ENCODE results near the gene TMX4. TPM values are rescaled to one million over a fixed set of nuclear protein-coding genes. Genes with fewer than 3 reads are reported as not detected.

TMX4 gene
- total and polyA plus RNA-seq, 3 experiments from 2014 or later = 36.7 to 69.1 (median 39.2) TPM

- Mint-ChIP-seq H3K27ac (no peak overlapping the region), H3K4me1 (peaks cover 54 to 77% (median 71%) of the 10 kb centered on the region in 3 donors), H3K27me3 (no peaks in the 10 kb centered on the region), H3K9me3 (no peaks in the 10 kb centered on the region), H3K36me3 (peaks cover 0 to 35% (median under 1%) of the 10 kb centered on the region in 3 donors), H3K4me3 (no peak overlapping the region)
- H3K36me3 ChIP-seq (ENCODE audit: insufficient read depth, low read length) = peaks cover 4% of the 10 kb centered on the region
- no peaks in the 10 kb centered on the region for H3K9me3 ChIP-seq (ENCODE audit: low read length)
- POLR2A ChIA-PET = no interaction called here
- H3K27me3 ChIP-seq (ENCODE audit: insufficient read depth, low read length, poor library complexity, severe bottlenecking) = no peaks in the 10 kb centered on the region
- H3K27ac ChIP-seq (ENCODE audit: low read depth, low read length) = no peak overlapping the region
- no peak for DNase-seq
- no peak overlapping the region for H3K4me3 ChIP-seq (ENCODE audit: low read length)
- CTCF ChIA-PET = no interaction called here
- H3K4me1 ChIP-seq (ENCODE audit: insufficient read depth, low read length) = peaks cover 9% of the 10 kb centered on the region
Measured at GRCh38 chr20:8012724-8013123, 6.8 kb downstream of the TMX4 start.

- H3K9me3 ChIP-seq (ENCODE audit: low read length) = no peaks in the 10 kb centered on the region
- no peak for DNase-seq
- no peaks in the 10 kb centered on the region for H3K4me1 ChIP-seq (ENCODE audit: insufficient read depth, low read length)
- no peaks in the 10 kb centered on the region for H3K27me3 ChIP-seq (ENCODE audit: insufficient read depth, low read length, poor library complexity, severe bottlenecking)
- H3K27ac ChIP-seq (ENCODE audit: low read depth, low read length) = no peak overlapping the region
- POLR2A ChIA-PET = no interaction called here
- Mint-ChIP-seq H3K4me1 (peaks cover 35 to 71% (median 70%) of the 10 kb centered on the region in 3 donors), H3K36me3 (peaks cover 4 to 56% (median 13%) of the 10 kb centered on the region in 3 donors), H3K4me3 (no peak overlapping the region), H3K9me3 (no peaks in the 10 kb centered on the region), H3K27ac (no peak overlapping the region), H3K27me3 (no peaks in the 10 kb centered on the region)
- CTCF ChIA-PET = no interaction called here
- H3K4me3 ChIP-seq (ENCODE audit: low read length) = no peak overlapping the region
- peaks cover 4% of the 10 kb centered on the region for H3K36me3 ChIP-seq (ENCODE audit: insufficient read depth, low read length)
Measured at GRCh38 chr20:8008733-8009132, 10.8 kb downstream of the TMX4 start.

DNA sequence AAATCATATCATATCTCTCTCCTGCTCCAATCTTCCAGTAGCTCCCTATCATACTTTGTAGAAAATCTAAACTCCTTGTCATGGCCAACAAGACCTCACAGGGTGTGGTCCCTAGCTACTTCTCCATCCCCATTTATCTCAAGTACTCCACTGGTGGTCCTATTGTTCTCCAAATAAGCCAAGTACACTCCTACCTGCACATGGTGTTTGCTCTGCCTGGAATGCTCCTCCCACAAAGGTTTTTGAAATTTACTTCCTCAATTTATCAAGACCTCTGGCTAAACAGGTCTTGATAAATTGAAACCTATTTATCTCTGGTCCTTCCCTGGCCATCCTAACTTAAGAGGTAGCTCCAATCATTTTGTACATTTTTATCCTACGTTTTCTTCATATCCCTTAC is 12.1 kb downstream of the TMX4 start:
- Histone ChIP-seq H3K9me3 (ENCODE audit: low read length) (no peaks in the 10 kb centered on the region), H3K36me3 (ENCODE audit: insufficient read depth, low read length) (peaks cover 4% of the 10 kb centered on the region), H3K27ac (ENCODE audit: low read depth, low read length) (no peak overlapping the region), H3K4me3 (ENCODE audit: low read length) (no peak overlapping the region), H3K4me1 (ENCODE audit: insufficient read depth, low read length) (no peaks in the 10 kb centered on the region), H3K27me3 (ENCODE audit: insufficient read depth, low read length, poor library complexity, severe bottlenecking) (no peaks in the 10 kb centered on the region)
- Mint-ChIP-seq H3K4me1 (peaks cover 32 to 63% (median 63%) of the 10 kb centered on the region in 3 donors), H3K4me3 (no peak overlapping the region), H3K27me3 (no peaks in the 10 kb centered on the region), H3K9me3 (no peaks in the 10 kb centered on the region), H3K27ac (peak overlapping the region in 1 of 8 donors; percentile 58), H3K36me3 (peaks cover 4 to 62% (median 14%) of the 10 kb centered on the region in 3 donors)
- no peak for DNase-seq
- CTCF ChIA-PET = no interaction called here
- POLR2A ChIA-PET = no interaction called here

GRCh38 chr20:8005575-8006366 is 13.8 kb downstream of the TMX4 start:
- peaks cover 9 to 71% (median 20%) of the 10 kb centered on the region in 3 donors for H3K36me3 Mint-ChIP-seq
- no peak overlapping the region for H3K4me3 ChIP-seq (ENCODE audit: low read length)
- CTCF ChIA-PET = no interaction called here
- H3K27ac ChIP-seq (ENCODE audit: low read depth, low read length) = no peak overlapping the region
- no peaks in the 10 kb centered on the region for H3K27me3 Mint-ChIP-seq
- no peaks in the 10 kb centered on the region for H3K9me3 Mint-ChIP-seq
- no peaks in the 10 kb centered on the region for H3K27me3 ChIP-seq (ENCODE audit: insufficient read depth, low read length, poor library complexity, severe bottlenecking)
- H3K27ac Mint-ChIP-seq = no peak overlapping the region
- no peaks in the 10 kb centered on the region for H3K4me1 ChIP-seq (ENCODE audit: insufficient read depth, low read length)
- POLR2A ChIA-PET = no interaction called here
- no peaks in the 10 kb centered on the region for H3K9me3 ChIP-seq (ENCODE audit: low read length)
- no peak for DNase-seq
- H3K4me3 Mint-ChIP-seq = no peak overlapping the region
- H3K36me3 ChIP-seq (ENCODE audit: insufficient read depth, low read length) = peaks cover 7% of the 10 kb centered on the region
- peaks cover 22 to 53% (median 51%) of the 10 kb centered on the region in 3 donors for H3K4me1 Mint-ChIP-seq

- Histone ChIP-seq H3K27me3 (ENCODE audit: insufficient read depth, low read length, poor library complexity, severe bottlenecking) (no peaks in the 10 kb centered on the region), H3K27ac (ENCODE audit: low read depth, low read length) (no peak overlapping the region), H3K4me1 (ENCODE audit: insufficient read depth, low read length) (no peaks in the 10 kb centered on the region), H3K4me3 (ENCODE audit: low read length) (no peak overlapping the region), H3K36me3 (ENCODE audit: insufficient read depth, low read length) (peaks cover 13% of the 10 kb centered on the region), H3K9me3 (ENCODE audit: low read length) (no peaks in the 10 kb centered on the region)
- H3K27ac Mint-ChIP-seq = peak overlapping the region in 2 of 8 donors; percentile 8 to 61
- H3K4me3 Mint-ChIP-seq = no peak overlapping the region
- H3K27me3 Mint-ChIP-seq = no peaks in the 10 kb centered on the region
- ChIA-PET POLR2A (no interaction called here), CTCF (no interaction called here)
- DNase-seq = no peak
- no peaks in the 10 kb centered on the region for H3K9me3 Mint-ChIP-seq
- H3K4me1 Mint-ChIP-seq = peaks cover 22 to 56% (median 47%) of the 10 kb centered on the region in 3 donors
- peaks cover 16 to 75% (median 27%) of the 10 kb centered on the region in 3 donors for H3K36me3 Mint-ChIP-seq
Measured at GRCh38 chr20:8005033-8005432, 14.5 kb downstream of the TMX4 start.

DNA sequence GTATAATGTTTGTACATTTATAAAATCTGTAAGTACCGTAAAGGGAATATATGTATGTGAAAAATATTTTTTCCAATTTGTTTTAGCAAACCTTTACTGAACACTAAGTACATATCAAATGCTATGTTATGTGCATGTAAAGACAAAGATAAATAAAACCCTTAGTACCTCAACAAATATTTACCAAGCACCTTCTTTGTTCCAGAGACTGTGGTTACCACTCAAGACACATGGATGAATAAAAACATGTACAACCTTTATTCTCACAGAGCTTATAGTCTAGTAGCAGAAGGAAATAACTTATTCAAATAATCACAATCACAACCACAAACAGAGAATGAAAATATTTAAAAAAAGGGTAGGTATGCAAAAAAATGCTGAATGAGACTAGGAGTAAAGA is 17.5 kb downstream of the TMX4 start:
- CTCF ChIA-PET = no interaction called here
- H3K4me3 Mint-ChIP-seq = no peak overlapping the region
- POLR2A ChIA-PET = no interaction called here
- H3K4me3 ChIP-seq (ENCODE audit: low read length) = no peak overlapping the region
- peaks cover 15 to 44% (median 39%) of the 10 kb centered on the region in 3 donors for H3K4me1 Mint-ChIP-seq
- no peaks in the 10 kb centered on the region for H3K27me3 Mint-ChIP-seq
- no peak for DNase-seq
- no peaks in the 10 kb centered on the region for H3K27me3 ChIP-seq (ENCODE audit: insufficient read depth, low read length, poor library complexity, severe bottlenecking)
- H3K9me3 ChIP-seq (ENCODE audit: low read length) = no peaks in the 10 kb centered on the region
- peaks cover 36% of the 10 kb centered on the region for H3K36me3 ChIP-seq (ENCODE audit: insufficient read depth, low read length)
- no peak overlapping the region for H3K27ac ChIP-seq (ENCODE audit: low read depth, low read length)
- H3K9me3 Mint-ChIP-seq = no peaks in the 10 kb centered on the region
- H3K36me3 Mint-ChIP-seq = peaks cover 16 to 64% (median 25%) of the 10 kb centered on the region in 3 donors
- H3K4me1 ChIP-seq (ENCODE audit: insufficient read depth, low read length) = no peaks in the 10 kb centered on the region
- H3K27ac Mint-ChIP-seq = peak overlapping the region in 1 of 8 donors; percentile 41

- Histone ChIP-seq H3K4me3 (ENCODE audit: low read length) (no peak overlapping the region), H3K27ac (ENCODE audit: low read depth, low read length) (no peak overlapping the region), H3K4me1 (ENCODE audit: insufficient read depth, low read length) (no peaks in the 10 kb centered on the region), H3K9me3 (ENCODE audit: low read length) (no peaks in the 10 kb centered on the region), H3K27me3 (ENCODE audit: insufficient read depth, low read length, poor library complexity, severe bottlenecking) (no peaks in the 10 kb centered on the region), H3K36me3 (ENCODE audit: insufficient read depth, low read length) (peaks cover 44% of the 10 kb centered on the region)
- Mint-ChIP-seq H3K27ac (peak overlapping the region in 3 of 8 donors; percentile 19 to 53 (median 28)), H3K4me3 (no peak overlapping the region), H3K36me3 (peaks cover 12 to 53% (median 20%) of the 10 kb centered on the region in 3 donors), H3K9me3 (no peaks in the 10 kb centered on the region), H3K27me3 (no peaks in the 10 kb centered on the region), H3K4me1 (peaks cover 14 to 38% (median 29%) of the 10 kb centered on the region in 3 donors)
- ChIA-PET POLR2A (no interaction called here), CTCF (interaction anchor here (0.7 to 1.4 kb wide), 2 partner anchors 12 to 23 kb away, joined by 3 to 4 read pairs; no protein-coding TSS in a partner anchor)
- no peak for DNase-seq
Measured at GRCh38 chr20:8000796-8001195, 18.8 kb downstream of the TMX4 start.

- DNase-seq = no peak
- Histone ChIP-seq H3K9me3 (ENCODE audit: low read length) (no peaks in the 10 kb centered on the region), H3K27ac (ENCODE audit: low read depth, low read length) (no peak overlapping the region), H3K4me3 (ENCODE audit: low read length) (no peak overlapping the region), H3K4me1 (ENCODE audit: insufficient read depth, low read length) (no peaks in the 10 kb centered on the region), H3K36me3 (ENCODE audit: insufficient read depth, low read length) (peaks cover 64% of the 10 kb centered on the region), H3K27me3 (ENCODE audit: insufficient read depth, low read length, poor library complexity, severe bottlenecking) (no peaks in the 10 kb centered on the region)
- no peaks in the 10 kb centered on the region for H3K27me3 Mint-ChIP-seq
- CTCF ChIA-PET = interaction anchor here (1.8 kb wide), 1 partner anchor 46 kb away, joined by 5 read pairs; no protein-coding TSS in a partner anchor
- peaks cover 0 to 12% (median 8%) of the 10 kb centered on the region in 5 donors for H3K9me3 Mint-ChIP-seq
- H3K4me3 Mint-ChIP-seq = no peak overlapping the region
- H3K27ac Mint-ChIP-seq = no peak overlapping the region
- H3K4me1 Mint-ChIP-seq = peaks cover 0 to 10% (median 0%) of the 10 kb centered on the region in 3 donors
- POLR2A ChIA-PET = no interaction called here
- peaks cover 30 to 40% (median 31%) of the 10 kb centered on the region in 3 donors for H3K36me3 Mint-ChIP-seq
Measured at GRCh38 chr20:7996898-7997297, 22.7 kb downstream of the TMX4 start.

Measured in CD8-positive, alpha-beta memory T cell (primary cell).